HG03469 (cell line): Measurements from ENCODE around the gene BRAF.
"Not testable (repeated sequence)": the region's sequence is repeated elsewhere in the genome, so short reads cannot be mapped to it uniquely, and the experiment has no call there.

Experiments
- ATAC-seq: cut with Tn5 transposase; IDR thresholded peaks from one replicate; pipeline ENCODE4 v1.9.1; 2021; ENCODE audit warnings: mild to moderate bottlenecking, moderate library complexity, moderate number of reproducible peaks; ENCODE audit not compliant: unreplicated experiment

BRAF gene

DNA sequence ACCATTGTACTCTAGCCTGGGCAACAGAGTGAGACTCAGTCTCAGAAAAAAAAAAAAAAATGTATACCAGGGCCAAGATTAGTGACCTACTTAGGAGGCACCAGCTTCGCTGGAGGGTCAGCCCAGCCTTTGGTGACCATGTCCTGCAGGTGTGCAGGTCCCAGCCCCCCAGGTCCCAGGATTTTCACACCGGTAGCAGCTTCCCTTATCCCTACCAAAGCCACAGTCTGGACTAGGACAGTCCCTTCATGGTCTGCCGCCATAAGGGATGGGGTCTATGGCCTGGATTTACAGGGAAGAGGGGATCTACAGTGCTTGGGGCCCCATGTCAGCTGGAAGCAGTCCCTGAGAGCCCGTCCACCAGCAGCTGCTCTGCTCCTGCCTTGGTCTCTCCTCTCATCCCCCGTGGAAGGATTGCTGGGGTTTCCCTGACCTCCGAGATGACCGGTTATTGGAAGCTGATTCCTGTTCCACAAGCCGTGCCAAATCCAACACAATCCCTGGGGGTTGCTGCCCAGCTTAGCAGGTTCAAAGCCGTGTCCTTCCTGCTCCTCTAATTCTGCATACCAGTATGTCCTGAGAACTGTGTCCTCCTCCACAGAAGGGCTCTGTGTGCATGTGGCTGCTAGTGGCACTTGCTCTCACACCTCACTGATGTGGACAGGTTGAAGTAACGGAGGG lies 239.2 kb downstream of the BRAF start:
- ATAC-seq: no peak

- ATAC-seq: no peak
Measured at GRCh38 chr7:140684066-140684950, 240.4 kb downstream of the BRAF start.

DNA sequence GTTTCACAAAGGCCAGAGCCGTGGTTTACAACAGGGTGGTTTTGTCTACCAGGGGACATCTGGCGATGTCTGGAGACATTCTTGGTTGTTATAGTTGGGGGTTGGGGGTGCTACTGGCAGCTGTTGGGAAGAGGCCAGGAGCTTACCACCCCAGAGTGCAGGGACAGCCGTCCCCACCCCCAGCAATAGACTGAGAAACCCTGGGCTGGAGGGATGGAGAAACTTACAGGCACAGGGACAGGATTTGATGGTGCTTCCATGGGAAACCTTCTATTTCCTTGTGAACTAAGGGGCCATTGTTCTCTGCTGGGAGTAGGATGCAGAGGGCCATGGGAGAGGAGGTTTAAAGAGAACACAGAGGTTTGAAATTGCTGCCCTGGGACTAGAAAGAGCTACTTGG lies 241.1 kb downstream of the BRAF start:
- no peak for ATAC-seq

GRCh38 chr7:140681766-140682165 lies 243.0 kb downstream of the BRAF start:
- ATAC-seq: no peak

DNA sequence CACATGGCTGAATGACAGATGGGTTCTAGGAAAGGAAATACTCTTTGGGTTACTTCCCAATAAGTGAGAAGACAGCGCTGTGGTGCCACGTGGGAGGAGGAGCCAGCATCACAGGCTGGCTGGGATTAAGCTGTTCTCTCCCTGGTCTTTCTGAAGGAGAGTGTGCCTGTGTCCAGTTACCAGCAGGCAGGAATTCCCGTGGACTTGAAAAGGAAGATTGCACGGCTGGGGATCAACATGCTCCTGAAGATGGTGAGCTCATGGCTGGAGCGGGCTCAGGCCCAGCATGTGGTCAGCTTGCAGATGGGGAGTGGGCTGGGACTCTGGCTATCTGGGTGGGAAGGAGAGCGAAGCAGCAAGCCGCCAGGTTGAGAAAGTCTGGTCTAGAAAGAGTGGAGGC lies 243.8 kb downstream of the BRAF start:
- ATAC-seq: no peak

- no peak for ATAC-seq
Measured at GRCh38 chr7:140679186-140679585, 245.5 kb downstream of the BRAF start.

- ATAC-seq: no peak
Measured at GRCh38 chr7:140678816-140679130, 246.0 kb downstream of the BRAF start.

- no peak for ATAC-seq
Measured at GRCh38 chr7:140678081-140678815, 246.5 kb downstream of the BRAF start.

DNA sequence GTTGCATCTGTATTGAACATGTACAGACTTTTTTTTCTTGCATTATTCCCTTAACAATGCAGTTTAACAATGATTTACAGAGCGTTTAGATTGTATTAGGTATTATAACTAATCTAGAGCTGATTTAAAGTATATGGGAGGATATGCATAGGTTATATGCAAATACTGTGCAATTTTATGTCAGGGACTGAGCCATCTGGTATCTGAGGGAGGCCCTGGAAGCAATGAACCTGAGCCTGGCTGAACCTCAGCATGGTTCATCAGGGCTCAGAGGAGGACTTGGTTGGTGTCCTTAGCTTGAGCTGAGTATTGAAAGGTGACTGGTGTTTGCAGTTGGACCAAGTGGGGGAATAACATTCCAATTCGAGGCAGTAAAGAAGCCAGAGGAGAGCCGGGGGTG lies 247.2 kb downstream of the BRAF start:
- ATAC-seq: no peak

GRCh38 chr7:140676956-140677355 lies 247.8 kb downstream of the BRAF start:
- not testable (repeated sequence) for ATAC-seq

DNA sequence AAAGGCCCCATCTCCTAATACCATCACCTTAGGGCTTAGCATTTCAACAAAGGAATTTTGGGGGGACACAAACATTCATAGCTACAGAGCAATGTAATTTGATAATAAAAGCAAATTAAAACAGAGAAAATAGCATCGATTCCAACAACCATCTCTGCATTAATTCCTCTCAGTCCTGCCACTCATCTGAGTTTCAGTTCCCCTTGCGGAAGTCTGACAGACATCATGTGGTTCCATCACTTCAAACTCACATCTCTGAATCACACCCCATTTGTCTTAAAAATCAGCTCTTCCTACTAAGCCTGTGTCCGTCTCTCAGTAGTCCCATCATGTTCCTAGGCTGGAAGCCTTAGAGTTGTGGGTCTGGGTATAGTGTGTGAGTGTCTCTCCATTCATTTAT lies 248.4 kb downstream of the BRAF start:
- peak; percentile 39 for ATAC-seq

DNA sequence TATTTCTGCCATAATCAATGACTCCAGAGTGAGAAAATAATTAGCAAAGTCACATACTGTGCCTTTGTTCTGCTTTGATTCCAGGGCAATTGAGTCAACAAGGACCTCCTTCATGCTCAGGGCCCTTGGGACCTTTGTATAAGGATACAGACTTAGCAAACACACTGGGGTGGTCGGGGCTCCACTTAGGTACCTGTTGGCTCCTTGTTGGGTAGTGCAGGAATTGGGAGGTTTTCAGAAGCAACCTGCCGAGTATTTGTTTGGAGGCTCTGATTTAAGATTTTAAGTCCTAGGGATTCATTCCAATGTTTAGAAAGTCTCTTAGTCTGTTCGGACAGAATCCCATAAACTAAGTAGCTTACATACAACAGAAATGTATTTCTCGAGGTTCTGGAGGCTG lies 249.0 kb downstream of the BRAF start:
- ATAC-seq: no peak

DNA sequence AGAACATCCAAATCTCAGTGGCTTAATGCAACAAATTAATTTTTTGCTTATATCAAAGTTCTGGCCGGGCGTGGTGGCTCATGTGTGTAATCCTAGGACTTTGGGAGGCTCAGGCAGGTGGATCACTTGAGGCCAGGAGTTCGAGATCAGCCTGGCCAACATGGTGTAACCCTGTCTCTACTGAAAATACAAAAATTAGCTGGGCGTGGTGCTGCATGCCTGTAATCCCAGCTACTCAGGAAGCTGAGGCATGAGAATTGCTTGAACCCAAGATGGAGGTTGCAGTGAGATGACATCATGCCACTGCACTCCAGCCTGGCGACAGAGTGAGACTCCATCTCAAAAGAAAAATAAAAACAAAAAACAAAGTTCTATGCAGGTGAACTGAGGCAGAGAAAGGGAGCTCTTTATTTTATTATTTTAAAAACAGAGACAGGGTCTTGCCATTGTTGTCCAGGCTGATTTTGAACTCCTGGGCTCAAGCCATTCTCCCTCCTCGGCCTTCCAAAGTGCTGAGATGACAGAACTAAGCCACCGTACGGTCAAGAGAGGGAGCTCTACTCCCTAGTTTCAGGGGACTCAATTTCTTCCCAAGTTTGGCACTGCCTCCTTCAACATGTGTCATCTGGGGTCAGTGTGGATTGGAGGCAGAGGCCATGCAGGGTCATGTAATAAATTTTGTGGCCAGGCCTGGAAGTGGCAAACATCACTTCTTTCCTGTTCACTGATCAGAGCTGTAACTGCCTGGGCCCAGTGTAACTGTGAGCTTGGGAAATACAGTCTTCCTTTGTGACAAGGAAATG lies 249.6 kb downstream of the BRAF start:
- no peak for ATAC-seq

DNA sequence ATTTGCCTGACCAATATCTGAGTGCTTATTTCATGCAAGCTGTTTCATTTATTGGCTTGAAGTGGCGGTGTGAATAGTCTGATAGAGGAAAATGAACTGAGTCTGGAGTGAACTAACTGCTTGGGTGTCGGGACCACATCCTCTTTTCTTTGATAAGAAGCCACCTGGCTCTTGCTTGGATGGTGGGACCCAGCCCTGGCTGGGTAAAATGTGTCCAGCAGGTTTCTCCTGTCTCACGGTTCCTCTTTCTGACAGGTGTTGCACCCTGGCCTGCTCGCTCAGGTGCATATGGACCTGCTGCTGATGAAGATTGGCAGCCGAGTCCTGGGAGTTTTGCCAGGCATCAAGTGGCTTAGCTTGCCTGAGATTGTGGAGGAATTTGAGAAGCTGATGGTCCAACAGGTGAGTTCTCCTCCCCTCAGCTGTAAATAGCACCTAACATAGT lies 250.4 kb downstream of the BRAF start:
- no peak for ATAC-seq

DNA sequence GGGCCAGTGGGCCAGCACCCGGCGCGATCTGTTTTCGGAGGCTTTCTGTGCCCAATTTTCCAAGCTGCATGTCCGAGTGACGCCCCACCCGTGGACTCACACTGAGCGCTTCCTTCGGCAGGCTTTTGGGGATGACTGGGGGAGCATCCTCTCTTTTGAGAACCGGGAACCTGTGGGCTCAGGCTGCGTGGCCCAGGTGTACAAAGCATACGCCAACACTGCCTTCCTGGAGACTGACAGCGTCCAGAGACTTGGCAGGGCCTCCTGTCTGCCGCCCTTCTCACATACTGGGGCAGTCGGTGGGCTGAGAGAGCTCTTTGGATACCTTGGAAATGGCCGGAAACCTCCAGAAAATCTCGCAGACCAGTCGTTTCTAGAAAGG lies 251.0 kb downstream of the BRAF start:
- ATAC-seq: no peak

- peak; percentile 30 for ATAC-seq
Measured at GRCh38 chr7:140673063-140673773, 251.5 kb downstream of the BRAF start.

- ATAC-seq: peak; percentile 25
Measured at GRCh38 chr7:140672382-140673062, 252.2 kb downstream of the BRAF start, which contains the start of gene ADCK2. Gene ADCK2 (plus strand): TSS chr7:140672945. CDS start chr7:140673331, 386 bp downstream.

DNA sequence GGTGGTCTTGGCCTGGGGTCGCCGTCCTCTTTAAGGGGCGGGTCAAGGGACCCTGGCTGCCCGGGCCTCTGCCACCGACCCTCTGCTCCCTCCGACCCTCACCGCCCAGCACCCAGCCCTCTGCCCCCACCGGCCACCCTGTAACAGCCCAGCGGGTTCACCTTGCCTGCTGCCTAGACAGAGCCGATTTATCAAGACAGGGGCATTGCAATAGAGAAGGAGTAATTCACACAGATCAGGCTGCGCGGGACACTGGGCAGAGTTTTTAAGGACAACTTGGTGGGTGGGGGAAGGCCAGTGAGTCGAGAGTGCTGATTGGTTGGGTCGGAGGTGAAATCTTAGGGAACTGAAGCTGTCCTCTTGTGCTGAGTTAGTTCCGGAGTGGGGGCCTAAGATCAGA lies 252.8 kb downstream of the BRAF start:
- ATAC-seq: no peak

- ATAC-seq: no peak
Measured at GRCh38 chr7:140670343-140670935, 254.3 kb downstream of the BRAF start.
